Measurements from ENCODE around the gene OR8B2.
"Not testable (repeated sequence)": the region's sequence is repeated elsewhere in the genome, so short reads cannot be mapped to it uniquely, and the experiment has no call there.

Gene OR8B2, protein sequence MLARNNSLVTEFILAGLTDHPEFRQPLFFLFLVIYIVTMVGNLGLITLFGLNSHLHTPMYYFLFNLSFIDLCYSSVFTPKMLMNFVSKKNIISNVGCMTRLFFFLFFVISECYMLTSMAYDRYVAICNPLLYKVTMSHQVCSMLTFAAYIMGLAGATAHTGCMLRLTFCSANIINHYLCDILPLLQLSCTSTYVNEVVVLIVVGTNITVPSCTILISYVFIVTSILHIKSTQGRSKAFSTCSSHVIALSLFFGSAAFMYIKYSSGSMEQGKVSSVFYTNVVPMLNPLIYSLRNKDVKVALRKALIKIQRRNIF

DNA sequence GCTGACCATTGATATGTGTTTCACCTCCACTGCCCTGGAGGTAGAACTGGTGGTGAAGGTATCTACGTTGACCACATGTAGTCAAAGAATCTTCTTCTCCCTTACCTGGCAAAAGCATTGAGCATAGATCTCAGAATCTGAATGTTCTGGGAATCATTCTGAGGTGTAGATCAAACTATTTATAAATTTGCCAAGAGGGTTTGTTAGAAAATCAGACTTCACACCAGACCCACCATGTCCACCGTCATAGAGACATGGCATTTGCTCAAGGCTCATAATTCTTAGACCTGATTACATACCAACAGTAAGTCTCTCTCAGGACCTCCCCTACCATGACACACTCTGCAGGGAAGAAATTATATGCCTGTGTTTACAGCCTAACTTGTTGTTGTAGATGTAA is at the start of gene OR8B2:
OR8B2 (minus strand) TSS at position 101 of the 400 bp plus-strand sequence. CDS start 1,156 bp downstream, outside the sequence.
- no peak for DNase-seq (ENCODE audit: low read depth)

DNA sequence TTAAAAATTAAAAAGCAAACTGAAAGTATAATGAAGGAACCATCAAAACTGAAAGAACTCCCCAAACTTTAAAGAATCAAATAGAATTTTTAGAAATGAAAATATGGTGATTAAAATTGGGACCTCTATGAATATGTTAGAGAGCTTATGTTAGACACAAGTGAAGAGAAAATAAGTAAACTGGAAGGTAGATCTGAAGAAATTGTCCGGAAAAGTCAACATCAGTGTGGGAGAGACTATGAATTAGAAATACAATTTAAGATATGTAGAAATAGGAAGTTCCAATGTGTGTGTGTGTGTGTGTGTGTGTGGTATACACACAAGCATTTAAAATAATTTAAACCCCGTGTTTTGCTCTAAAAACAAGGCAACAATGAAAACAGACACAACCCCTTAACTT is 45.3 kb upstream of the OR8B2 start:
- no peak for DNase-seq (ENCODE audit: low read depth)

DNA sequence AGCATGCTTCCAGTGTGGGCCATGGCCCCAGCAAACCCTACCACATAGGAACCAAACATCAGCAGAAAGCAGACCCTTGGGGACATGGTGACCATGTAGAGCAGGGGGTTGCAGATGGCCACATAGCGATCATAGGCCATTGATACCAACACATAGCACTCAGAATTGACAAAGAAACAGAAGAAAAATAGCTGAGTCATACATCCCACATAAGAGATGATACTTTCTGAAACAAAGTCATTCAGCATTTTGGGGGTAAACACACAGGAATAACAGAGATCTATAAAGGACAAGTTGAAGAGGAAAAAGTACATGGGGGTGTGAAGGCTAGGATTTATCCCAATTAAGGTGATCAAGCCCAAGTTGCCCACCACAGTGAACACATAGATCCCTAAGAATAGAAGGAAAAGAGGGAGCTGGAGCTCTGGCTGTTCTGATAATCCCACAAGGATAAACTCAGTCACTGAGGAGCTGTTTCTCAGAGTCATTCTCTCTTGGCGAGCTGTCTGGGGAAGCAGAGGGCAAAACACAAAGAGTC is 40.2 kb upstream of the OR8B2 start, which contains the start of gene OR8B4:
OR8B4 (minus strand) TSS at position 488 of the 538 bp plus-strand sequence; CDS start at position 488, 0 bp downstream.
- DNase-seq (ENCODE audit: low read depth): no peak

DNA sequence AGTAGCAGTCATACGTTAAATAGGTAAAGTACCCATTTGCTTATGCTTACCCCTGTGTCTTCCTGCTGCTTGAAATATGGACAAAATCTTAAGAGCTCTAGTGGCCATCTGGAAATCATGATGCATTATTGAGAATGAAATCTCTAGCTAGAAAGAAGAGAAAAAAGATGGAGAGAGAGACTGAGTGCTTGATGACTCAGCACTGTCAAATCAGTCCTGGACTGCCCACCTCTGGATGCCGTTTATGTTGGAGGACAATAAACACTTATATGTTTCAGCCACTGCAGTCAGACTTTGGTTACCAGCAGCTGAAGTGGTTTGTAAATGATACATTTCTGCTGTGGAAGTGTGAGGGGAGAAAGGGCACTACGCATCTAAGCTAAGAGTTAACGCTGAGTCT is 36.7 kb upstream of the OR8B2 start:
- no peak for DNase-seq (ENCODE audit: low read depth)

DNA sequence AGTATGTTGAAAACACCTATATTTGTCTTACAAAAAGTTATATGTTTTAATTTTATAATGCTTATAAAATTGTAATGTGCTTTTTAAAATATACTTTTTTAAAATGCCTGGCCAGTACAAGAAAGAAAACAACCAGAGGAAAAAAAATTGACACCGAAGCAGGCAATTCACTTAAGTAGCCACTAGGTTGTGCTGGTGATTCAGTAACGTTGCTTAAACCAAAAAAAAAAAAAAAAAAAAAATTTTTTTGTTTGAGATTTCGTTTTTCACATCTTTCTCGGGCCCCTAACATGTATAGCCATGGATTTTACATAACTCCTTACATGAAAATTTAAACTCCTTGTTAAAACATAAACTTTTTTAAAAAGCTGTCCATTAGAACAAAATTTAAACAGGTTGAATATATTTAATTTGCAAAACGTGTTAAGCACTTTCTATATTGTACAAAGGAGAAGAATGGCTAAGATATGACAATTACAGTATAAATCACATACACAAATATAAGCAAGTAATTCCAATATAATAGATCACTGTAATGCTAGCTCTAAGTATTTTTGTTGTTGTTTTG is 31.1 kb upstream of the OR8B2 start:
- no peak for DNase-seq (ENCODE audit: low read depth)

DNA sequence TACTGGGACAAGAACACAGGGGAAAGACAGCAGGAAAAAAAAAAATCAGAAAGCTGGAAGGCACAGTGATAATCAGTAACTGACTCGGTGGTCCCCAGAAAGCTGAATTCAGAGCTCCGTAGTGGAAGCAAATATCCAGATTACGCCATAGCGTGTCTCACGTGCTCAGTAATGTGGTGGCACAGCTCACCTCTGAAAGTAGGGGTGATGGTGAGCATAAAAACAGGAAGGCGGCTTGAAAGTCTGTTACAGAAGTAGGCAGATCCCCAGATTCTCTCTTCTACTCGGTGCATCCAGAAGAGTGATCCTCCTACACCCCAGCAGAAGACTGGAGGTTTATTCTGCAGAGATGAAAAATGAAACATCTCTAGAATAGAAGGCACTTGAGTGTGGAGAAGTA is 25.6 kb upstream of the OR8B2 start:
- no peak for DNase-seq (ENCODE audit: low read depth)

DNA sequence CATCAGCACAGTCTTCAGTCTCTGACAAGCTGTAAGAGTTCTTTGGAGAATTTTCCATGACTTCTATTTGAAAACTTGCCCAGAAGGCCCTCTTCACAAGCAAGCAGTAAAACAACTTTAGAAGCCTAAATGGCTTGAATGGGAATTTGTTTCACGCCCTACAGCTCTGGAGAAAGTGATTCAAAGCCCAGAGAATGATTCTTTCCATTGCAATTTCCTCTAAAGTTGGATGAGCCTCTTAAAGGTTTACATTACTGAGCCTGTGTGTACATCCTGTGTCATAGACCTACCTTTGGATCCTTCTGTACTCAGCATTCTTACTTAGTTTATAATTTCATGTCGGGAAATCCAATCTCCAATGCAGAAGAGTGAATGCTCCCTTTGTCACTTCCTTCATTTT is 21.3 kb upstream of the OR8B2 start:
- no peak for DNase-seq (ENCODE audit: low read depth)

DNA sequence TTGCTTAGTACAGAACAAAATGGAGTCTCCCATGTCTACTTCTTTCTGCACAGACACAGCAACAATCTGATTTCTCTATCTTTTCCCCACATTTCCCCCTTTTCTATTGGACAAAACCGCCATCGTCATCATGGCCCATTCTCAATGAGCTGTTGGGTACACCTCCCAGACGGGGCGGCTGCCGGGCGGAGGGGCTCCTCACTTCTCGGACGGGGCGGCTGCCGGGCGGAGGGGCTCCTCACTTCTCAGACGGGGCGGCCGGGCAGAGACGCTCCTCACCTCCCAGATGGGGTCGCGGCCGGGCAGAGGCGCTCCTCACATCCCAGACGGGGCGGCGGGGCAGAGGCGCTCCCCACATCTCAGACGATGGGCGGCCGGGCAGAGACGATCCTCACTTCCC is 18.9 kb upstream of the OR8B2 start:
- DNase-seq (ENCODE audit: low read depth): not testable (repeated sequence)

DNA sequence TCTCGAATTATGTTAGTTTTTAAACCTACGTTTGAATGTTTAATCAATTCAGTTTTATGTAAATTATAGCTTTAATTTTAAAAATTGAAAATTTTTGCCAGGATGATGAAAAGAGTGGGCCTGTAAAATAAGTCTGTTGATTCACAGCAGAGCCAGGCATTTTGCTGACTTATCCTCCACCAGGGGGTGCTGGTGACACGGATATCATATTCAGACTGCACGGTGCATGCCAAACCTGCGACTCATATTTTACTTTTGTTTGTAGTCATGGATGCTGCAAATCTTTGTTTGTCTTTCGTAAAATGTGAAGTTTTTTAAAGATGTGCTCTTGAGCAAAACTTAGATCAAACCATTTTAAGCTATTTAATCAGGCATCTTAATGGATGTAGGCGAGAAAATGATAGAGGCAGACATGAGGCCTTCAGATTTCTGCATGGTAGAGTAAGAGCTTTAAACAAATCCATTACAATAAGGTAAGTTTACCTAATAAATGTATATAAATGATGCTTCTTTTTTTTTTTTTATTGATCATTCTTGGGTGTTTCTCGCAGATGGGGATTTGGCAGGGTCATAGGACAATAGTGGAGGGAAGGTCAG is 18.1 kb upstream of the OR8B2 start:
- peak; percentile 14 for DNase-seq (ENCODE audit: low read depth)

DNA sequence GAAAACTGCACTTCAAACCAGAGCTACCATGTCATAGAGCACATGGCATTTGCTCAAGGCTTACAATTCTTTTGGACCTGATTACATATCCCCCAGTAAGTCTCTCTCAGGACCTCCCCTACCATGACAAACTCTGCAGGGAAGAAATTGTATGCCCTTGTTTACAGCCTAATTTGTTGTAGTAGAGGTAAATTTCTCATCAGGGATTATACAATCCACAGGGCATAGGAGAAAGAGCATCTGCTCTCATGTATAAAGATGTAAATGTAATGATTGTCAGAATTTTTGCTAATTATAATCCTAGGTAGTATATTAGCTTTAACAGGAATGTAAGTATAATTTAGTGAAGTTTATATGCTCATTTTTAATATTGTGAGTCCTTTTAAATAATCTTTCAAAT is 14.6 kb upstream of the OR8B2 start, which contains the start of gene OR8B3:
OR8B3 (minus strand) TSS at position 101 of the 400 bp plus-strand sequence. CDS start 1,673 bp downstream, outside the sequence.
- no peak for DNase-seq (ENCODE audit: low read depth)

DNA sequence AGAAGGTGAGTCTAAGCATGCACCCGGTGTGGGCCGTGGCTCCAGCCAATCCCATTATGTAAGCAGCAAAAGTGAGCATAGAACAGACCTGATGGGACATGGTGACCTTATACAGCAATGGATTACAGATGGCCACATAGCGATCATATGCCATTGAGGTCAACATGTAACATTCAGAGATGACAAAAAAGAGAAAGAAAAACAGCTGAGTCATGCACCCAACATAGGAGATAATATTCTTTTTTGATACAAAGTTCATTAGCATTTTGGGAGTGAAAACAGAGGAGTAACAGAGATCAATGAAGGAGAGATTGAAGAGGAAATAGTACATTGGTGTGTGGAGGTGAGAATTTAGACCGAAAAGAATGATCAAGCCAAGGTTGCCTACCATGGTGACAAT is 12.5 kb upstream of the OR8B2 start:
- DNase-seq (ENCODE audit: low read depth): not testable (repeated sequence)

DNA sequence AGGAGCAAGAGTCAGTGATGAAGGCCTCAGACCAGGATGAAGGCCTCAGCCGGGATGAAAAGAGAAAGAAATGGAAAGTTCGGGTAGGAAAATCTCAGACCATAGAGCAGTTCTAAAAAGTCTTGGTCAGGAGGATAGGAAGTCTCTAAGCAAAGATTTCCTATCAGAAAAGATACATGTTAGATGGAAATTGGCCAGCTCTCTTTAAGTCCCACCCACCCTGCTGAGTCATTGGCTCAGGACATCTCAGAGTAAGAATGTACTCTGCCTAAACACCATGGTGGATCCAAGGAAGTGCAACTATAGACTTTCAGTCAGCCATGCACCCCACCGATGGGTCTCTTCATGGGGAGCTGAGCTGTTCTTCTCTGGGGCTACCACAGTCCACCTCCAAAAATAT is 10.1 kb upstream of the OR8B2 start:
- DNase-seq (ENCODE audit: low read depth): no peak

DNA sequence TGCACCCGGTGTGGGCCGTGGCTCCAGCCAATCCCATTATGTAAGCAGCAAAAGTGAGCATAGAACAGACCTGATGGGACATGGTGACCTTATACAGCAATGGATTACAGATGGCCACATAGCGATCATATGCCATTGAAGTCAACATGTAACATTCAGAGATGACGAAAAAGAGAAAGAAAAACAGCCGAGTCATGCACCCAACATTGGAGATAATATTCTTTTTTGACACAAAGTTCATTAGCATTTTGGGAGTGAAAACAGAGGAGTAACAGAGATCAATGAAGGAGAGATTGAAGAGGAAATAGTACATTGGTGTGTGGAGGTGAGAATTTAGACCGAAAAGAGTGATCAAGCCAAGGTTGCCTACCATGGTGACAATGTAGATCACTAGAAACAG is 1.4 kb downstream of the OR8B2 start:
- DNase-seq (ENCODE audit: low read depth): not testable (repeated sequence)

DNA sequence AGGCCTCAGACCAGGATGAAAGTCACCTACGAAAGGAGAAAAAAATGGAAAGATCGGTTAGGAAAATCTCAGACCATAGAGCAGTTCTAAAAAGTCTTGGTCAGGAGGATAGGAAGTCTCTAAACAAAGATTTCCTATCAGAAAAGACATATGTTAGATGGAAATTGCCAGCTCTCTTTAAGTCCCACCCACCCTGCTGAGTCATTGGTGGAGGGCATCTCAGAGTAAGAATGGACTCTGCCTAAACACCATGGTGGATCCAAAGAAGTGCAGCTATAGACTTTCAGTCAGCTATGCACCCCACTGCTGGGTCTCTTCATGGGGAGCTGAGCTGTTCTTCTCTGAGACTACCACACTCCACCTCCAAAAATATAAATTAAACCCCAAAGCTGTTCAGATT is 3.7 kb downstream of the OR8B2 start:
- no peak for DNase-seq (ENCODE audit: low read depth)

DNA sequence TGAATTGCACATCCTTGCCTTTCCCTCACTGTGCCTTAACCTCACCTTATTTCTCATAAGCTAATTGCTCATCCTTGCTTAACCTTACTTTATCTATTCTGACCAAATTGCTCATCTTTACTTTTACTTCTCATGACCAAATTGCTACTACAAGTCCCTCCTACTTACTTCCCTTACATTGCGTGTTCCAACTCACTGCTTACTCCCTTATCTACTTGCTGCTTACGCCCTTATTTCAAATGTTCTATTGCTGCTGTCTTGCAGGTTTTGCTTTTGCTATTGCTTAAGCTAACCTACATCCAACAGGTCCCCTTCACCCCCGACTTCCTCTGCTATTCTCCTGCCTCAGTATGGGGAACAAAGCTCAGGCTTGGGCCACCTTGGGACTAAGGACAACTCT is 8.0 kb downstream of the OR8B2 start:
- no peak for DNase-seq (ENCODE audit: low read depth)

DNA sequence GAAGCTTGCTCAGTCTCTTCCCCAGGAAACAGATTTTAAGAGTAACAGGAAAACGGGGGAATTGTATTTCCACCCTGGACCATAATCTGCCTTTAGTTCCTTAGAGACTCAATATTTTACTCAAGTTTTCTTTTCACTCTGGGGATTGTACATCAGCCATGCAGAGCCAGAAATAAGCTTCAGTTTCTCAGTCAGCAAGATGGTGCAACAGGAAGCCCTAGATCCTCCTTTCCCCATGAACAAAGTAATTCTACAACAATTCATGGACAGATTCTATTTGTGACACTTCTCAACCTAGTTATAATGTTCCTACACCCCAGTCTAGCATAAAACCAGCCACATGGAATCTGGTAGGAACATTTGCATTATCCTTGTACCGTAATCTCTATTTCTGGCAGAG is 24.7 kb downstream of the OR8B2 start:
- DNase-seq (ENCODE audit: low read depth): no peak

DNA sequence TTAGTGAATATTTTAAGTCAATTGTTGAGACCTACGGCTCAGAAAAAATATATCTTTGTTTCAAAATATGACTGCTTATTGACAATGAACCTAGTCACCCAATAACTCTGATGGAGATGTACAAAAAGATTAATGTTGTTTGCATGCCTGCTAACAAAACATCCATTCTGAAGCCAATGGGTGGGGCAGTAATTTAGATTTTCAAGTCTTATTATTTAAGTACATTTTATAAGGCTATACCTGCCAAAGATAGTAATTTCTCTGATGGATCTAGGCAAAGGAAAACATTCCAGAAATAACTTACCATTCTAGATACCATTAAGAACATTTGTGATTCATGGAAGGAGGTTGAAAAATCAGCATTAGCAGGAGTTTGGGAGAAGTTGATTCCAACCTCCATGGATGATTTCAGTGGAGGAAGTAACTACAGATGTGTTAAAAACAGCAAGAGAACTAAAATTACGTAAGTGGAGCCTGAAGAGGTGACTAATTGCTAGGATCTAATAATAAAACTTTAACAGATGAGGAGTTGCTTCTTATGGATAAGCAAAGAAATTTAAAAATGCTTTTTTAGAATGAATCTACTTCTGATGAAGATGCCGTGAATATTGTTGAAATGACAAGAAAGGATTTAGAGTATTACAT is 37.9 kb downstream of the OR8B2 start:
- DNase-seq (ENCODE audit: low read depth): no peak

DNA sequence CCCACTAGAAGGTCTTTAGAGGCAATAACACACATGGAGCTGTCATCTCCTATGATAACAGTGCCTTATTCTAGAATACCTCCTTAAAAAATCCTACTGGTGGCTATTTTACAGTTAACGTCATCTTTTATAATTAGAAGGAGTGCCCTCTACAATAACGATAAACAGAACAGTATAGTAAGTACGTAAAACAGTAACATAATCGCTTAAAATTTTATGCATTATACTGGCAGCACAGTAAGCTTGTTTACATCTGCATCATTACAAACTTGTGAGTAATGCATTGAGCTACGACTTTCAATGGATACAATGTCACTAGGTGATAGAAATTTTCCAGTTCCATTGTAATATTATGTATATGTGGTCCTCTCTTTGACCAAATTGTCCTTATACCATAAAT is 40.0 kb downstream of the OR8B2 start:
- DNase-seq (ENCODE audit: low read depth): no peak

DNA sequence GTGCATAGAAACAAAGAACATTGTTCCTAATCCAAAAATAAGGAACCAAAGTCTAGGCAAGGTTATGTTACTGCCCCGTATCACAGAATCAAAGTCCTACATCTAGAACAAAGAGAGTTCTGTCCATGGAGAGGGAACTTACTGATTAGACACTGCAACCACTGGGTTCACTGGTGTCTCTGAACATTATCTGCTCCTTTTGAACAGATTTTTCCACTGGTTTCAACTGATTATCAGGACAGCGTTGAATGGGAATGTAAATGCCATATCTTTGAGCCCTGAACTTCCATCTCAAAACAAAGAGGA is 44.2 kb downstream of the OR8B2 start:
- no peak for DNase-seq (ENCODE audit: low read depth)

DNA sequence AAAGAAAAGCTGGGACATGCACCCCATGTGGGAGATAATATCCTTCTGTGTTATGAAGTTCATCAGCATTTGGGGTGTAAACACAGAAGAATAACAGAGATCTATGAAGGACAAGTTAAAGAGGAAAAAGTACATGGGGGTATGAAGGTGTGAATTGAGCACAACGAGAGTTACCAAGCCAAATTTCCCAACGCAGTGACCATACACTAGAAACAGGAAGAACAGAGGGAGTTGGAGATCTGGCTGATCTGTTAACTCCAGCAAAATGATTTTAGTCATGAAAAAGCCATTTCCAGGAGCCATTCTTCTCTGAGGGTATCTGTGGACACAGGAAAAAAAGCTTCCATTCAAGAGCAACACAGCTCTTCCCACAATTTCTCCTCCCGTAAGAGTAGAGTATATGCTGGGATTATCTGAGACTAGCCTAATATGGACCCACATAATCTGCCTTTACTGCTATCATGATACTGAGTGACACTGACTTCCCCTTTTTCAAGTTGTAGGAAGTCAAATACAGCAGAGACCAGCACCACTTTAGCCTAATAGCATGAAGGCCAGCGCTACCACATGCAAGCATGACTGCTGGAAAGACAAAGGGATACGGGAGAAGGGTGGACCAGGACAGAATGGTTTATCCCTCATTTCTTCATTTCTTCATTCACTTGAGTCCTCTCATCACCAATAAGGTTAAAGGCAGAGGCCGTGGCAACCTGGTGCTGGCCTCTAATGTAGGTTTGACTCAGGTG is 44.7 kb downstream of the OR8B2 start:
- no peak for DNase-seq (ENCODE audit: low read depth)
